Stimulated activated naive CD8-positive, alpha-beta T cell treated with anti-CD3 and anti-CD28 coated beads, Interleukin-15, amount 100 ng/mL, for 72 hours (primary cell): ENCODE measurements around the gene KIAA0825.

Experiments
- ATAC-seq: fragments of 150-1000 bp; cut with Tn5 transposase; 2 replicates; pipeline ENCODE4 v1.10.0; 2021; ENCODE audit warnings: mild to moderate bottlenecking, moderate library complexity
- DNase-seq, 2 donors: peaks; one replicate each; pipeline ENCODE4 v3.0.0; 2021 to 2022
- H3K27ac Mint-ChIP-seq, 2 donors: one replicate each; pipeline ENCODE4 v1.8.0; 2022; ENCODE audit warnings: mild to moderate bottlenecking in 2 of 2, mixed read lengths in 2 of 2, moderate library complexity in 2 of 2
- H3K27me3 Mint-ChIP-seq: one replicate; pipeline ENCODE4 v1.8.0; 2022; ENCODE audit warnings: mixed read lengths
- H3K4me1 Mint-ChIP-seq: one replicate; pipeline ENCODE4 v1.8.0; 2022; ENCODE audit warnings: mild to moderate bottlenecking, mixed read lengths
- H3K4me3 Mint-ChIP-seq, 2 donors: one replicate each; pipeline ENCODE4 v1.8.0; 2022; ENCODE audit warnings: mild to moderate bottlenecking in 2 of 2, mixed read lengths in 2 of 2, moderate library complexity in 1 of 2
- H3K9me3 Mint-ChIP-seq, 2 donors: one replicate each; pipeline ENCODE4 v1.8.0; 2022; ENCODE audit warnings: mixed read lengths in 2 of 2

KIAA0825 gene

DNA sequence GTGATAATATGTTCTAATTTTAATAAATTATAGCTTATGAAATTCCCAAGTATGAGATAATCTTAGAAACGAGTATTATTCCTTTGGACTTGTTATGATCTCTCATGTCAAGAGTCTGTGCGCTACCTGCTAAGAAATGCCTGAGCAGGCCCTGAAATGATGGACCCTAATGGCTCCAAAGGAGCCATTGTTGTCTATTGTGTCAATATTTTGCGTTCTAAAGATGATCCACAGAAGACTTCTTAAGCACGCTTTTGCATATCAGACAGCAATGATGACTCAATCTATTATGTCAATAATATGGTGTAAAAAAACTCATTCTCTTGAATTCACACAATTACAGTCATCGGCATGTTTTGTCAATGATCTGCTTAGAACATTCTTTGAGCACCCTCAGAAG is 306.1 kb downstream of the KIAA0825 start:
- Mint-ChIP-seq H3K27ac (no peak overlapping the region), H3K9me3 (no peaks in the 10 kb centered on the region), H3K4me3 (no peak overlapping the region), H3K27me3 (no peaks in the 10 kb centered on the region), H3K4me1 (no peaks in the 10 kb centered on the region)
- ATAC-seq (no peak), DNase-seq (no peak)

DNA sequence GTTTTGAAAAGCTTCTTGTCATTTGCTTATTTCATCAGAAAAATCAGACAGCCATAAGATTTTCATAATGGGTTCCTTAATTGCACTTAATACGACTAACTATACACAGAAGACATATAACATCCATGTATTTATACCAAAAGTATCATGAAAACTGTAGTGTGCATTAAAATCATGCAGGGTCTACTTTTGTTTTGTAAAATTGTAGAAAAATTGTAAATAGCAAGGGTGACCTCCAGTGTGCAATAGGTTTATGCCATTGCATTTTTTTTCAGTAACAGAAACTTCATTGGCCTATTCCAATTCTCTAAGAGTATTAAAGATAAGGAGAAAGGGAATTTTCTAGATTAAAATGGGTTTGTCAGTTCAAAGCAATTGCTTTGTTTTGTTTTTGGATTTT is 307.6 kb downstream of the KIAA0825 start:
- Mint-ChIP-seq H3K9me3 (no peaks in the 10 kb centered on the region), H3K4me1 (no peaks in the 10 kb centered on the region), H3K4me3 (no peak overlapping the region), H3K27me3 (no peaks in the 10 kb centered on the region), H3K27ac (no peak overlapping the region)
- DNase-seq, result no peak
- ATAC-seq, result no peak

DNA sequence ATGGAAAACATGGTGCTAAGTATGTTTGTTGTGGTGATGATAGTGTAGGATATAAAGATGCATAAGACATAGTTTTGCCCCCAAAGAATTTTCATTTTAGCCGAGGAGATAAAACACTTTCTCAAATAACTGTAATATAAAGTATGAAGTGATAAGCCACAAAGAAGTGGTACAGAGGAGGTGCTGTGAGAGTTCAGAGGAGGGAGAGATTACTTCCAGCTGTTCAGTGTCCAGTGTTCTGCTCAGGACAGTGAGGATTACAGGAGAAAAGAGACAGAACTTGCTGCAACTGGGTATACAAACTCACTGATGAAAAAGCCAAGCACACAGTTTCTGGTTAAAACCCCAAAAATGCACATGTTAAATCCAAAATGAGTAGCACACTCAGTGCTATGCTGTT is 309.3 kb downstream of the KIAA0825 start:
- Mint-ChIP-seq H3K27ac (no peak overlapping the region), H3K9me3 (no peaks in the 10 kb centered on the region), H3K4me1 (no peaks in the 10 kb centered on the region), H3K4me3 (no peak overlapping the region), H3K27me3 (no peaks in the 10 kb centered on the region)
- ATAC-seq (no peak), DNase-seq (no peak)

DNA sequence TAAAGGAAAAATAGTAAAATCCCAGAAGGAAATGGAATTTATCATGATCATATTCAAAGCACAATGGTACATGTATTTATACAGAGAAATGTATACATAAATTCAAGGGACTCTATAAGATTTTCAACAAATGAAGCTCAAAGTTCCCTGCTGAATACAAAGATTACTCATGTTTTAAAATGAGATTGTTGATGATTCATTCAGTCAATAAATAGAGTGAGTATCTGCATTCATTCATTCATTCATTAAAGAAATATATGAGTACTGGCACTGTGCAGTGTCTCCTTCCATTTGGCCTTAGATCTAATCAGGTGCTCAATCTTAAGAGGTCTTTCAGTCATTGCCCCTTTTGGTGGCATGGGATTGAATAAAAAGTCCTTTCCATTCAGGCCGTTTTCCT is 310.0 kb downstream of the KIAA0825 start:
- ATAC-seq, result no peak
- no peak for DNase-seq
- no peaks in the 10 kb centered on the region for H3K4me1 Mint-ChIP-seq

DNA sequence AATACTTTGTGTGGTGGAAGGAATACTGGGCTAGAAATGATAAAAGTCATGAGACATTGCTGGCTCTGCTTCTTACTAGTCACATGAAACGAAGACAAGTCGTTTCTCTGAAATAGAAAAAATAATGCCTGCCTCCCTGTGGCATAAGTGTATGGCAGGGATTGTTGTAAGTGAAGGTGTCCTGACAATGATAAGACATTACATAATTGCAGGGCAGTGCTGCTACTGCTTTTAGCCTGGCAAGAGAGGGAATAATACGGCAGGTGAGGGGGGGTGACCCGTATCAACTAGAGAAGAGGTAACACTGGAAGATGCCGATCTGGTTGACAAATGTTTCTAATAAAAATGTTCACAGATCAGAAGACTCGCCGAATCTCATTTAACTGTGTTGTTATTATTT is 314.3 kb downstream of the KIAA0825 start:
- no peaks in the 10 kb centered on the region for H3K9me3 Mint-ChIP-seq
- ATAC-seq, result no peak
- no peaks in the 10 kb centered on the region for H3K27me3 Mint-ChIP-seq
- H3K4me1 Mint-ChIP-seq, result no peaks in the 10 kb centered on the region
- H3K4me3 Mint-ChIP-seq, result no peak overlapping the region
- H3K27ac Mint-ChIP-seq, result no peak overlapping the region
- DNase-seq, result no peak

More for the DNA sequence above, 310.0 kb downstream of the KIAA0825 start:
- Mint-ChIP-seq H3K27me3 (no peaks in the 10 kb centered on the region), H3K27ac (no peak overlapping the region), H3K4me3 (no peak overlapping the region), H3K9me3 (no peaks in the 10 kb centered on the region)

DNA sequence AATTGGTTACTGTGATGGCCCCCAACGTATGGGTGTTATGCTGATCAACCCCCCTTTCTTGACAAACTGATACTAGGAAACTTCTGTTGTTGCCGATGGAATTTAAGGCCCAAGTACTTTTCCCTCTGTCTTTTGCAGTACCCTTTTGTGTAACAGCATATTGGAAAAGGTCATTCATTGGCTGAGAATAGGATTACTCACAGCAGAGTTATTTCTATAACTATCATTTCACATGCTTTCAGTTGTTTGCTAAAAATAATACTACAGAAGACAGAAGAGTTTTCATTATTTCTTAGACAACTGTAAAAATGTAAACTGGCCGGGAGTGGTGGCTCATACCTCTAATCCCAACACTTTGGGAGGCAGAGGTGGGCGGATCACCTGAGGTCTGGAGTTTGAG is 329.5 kb downstream of the KIAA0825 start:
- no peak overlapping the region for H3K4me3 Mint-ChIP-seq
- H3K27ac Mint-ChIP-seq, result no peak overlapping the region
- no peaks in the 10 kb centered on the region for H3K27me3 Mint-ChIP-seq
- DNase-seq, result no peak
- peaks cover 30 to 32% of the 10 kb centered on the region in 2 donors for H3K9me3 Mint-ChIP-seq
- ATAC-seq, result no peak
- H3K4me1 Mint-ChIP-seq, result no peaks in the 10 kb centered on the region

DNA sequence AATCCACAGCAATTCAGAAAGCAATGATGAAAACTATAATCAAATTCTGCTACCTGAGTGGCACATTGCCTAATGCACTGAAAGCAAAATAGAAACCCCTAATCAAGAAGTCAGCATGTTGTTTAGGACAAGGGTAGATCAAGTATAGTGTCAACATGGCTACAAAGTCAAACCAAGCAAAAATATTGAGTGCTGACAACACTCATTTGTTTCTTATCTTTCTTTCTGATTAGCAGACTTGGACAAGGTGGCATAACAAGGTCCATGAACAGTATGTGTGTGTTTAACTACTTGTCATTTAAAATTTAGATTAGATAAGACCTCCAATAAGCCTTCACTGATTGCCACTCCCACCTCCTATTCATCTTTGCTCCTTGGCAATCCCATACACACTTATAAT is 332.4 kb downstream of the KIAA0825 start:
- Mint-ChIP-seq H3K4me1 (no peaks in the 10 kb centered on the region), H3K27me3 (no peaks in the 10 kb centered on the region), H3K4me3 (no peak overlapping the region), H3K9me3 (peaks cover 2 to 6% of the 10 kb centered on the region in 2 donors), H3K27ac (no peak overlapping the region)
- no peak for ATAC-seq
- DNase-seq, result no peak

DNA sequence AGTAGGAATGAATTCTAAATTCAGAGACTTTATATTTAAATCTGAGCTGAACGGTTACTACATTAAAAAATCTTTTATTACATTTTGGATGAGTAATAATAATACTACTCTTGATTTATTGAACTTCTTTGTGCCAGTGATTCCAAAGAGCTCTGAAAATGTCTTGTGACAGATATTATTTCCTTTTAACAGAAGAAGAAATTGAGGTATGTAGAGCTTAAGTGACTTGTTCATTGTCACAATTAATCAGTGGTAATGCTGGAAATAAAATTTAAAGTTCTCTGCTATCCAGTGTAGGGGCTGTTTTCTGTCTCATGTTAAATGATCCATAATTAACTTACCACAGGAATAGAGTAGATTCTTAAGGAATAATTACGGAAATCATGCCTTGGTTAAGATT is 335.3 kb downstream of the KIAA0825 start:
- ATAC-seq, result no peak
- Mint-ChIP-seq H3K27ac (no peak overlapping the region), H3K4me3 (no peak overlapping the region), H3K9me3 (no peaks in the 10 kb centered on the region), H3K27me3 (no peaks in the 10 kb centered on the region), H3K4me1 (no peaks in the 10 kb centered on the region)
- DNase-seq, result no peak

DNA sequence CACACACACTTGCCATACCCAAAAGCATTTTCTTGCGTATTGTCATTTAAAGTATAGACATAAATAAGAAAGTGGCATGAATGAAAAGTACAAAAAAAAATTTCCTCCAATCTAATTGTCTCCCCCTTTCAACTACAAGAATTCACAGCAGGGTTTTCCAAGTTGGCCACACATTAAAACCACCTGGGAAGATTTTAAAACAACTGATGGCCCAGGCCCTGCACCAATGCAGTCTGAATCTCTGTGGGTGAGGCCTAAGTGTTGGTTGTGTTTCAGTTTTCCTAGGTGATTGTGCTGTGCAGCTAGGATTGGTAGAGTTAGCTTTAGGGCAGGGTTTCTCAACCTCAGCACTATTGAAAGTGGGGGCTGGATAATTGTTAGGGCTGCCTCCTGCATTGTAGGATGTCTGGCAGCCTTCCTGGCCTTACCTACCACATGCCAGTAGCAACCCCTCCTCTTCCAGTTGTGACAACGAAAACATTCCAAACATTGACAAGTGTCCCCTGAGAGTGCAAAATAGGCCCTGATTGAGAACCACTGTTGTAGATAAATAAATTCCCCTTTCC is 337.1 kb downstream of the KIAA0825 start:
- peak overlapping the region in 1 of 2 donors; percentile 3 for H3K27ac Mint-ChIP-seq
- ATAC-seq, result no peak

DNA sequence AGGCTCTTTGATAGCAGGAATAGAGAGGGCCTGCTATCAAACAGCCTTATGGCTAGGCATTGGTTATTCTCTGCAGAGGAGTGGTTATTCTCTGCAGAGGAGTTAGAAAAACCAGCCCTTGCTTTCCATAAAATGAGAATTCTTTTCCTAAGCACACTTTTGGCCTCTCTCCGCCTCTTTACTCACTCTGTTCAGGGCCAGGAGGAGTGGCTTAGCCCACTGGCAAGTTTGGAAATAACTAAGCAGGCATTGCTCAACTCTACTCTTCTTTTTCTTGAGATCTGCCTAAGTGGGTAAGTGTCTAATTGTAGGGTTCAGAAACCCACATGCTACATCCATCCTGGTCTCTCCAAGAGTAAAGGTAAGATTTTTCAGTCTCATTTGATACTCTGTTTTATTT is 341.7 kb downstream of the KIAA0825 start:
- no peaks in the 10 kb centered on the region for H3K27me3 Mint-ChIP-seq
- ATAC-seq (no peak), DNase-seq (no peak)
- H3K9me3 Mint-ChIP-seq, result no peaks in the 10 kb centered on the region
- no peaks in the 10 kb centered on the region for H3K4me1 Mint-ChIP-seq
- no peak overlapping the region for H3K27ac Mint-ChIP-seq
- H3K4me3 Mint-ChIP-seq, result no peak overlapping the region

More for the DNA sequence above, 337.1 kb downstream of the KIAA0825 start:
- DNase-seq, result no peak
- H3K9me3 Mint-ChIP-seq, result no peaks in the 10 kb centered on the region
- H3K4me1 Mint-ChIP-seq, result no peaks in the 10 kb centered on the region
- no peaks in the 10 kb centered on the region for H3K27me3 Mint-ChIP-seq
- no peak overlapping the region for H3K4me3 Mint-ChIP-seq

DNA sequence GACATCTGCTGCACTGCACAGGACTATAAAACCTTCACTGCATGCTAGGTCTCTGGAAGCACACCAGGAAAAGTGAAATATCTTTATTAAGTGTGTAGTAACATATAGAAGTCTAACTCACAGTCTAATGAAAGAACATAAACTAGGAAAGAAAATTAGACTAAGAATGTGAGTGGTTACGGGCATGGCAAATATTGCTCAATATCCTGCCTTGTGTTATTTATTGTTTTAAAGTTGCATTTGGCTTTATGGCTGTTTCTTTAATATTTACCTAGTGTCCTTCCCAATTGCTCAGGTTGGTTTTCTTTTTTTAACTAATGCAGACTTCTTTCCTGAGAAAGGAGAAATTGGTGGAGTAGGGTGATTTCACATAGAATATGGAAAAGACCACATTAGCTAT is 342.4 kb downstream of the KIAA0825 start:
- DNase-seq (no peak), ATAC-seq (no peak)
- Mint-ChIP-seq H3K27ac (no peak overlapping the region), H3K27me3 (no peaks in the 10 kb centered on the region), H3K4me1 (no peaks in the 10 kb centered on the region), H3K9me3 (no peaks in the 10 kb centered on the region), H3K4me3 (no peak overlapping the region)

DNA sequence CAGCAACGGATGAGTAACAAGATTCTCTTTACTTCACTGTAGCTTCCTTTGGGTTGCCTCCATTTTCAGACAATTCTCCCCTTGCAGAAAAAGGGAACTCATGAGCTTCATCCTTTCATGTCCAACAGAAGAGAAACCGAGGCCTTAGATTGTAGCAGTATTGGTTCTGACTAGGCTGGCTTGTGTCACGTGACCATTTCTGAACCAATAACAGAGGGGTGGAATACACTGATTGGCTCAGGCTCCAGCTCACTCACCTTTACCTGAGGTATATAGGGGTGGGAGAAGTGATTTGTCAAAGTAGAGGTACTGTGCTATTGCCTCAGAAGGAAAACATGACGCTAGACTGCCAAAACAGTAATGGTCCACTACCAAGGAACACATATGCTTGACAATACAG is 343.7 kb downstream of the KIAA0825 start:
- Mint-ChIP-seq H3K27me3 (no peaks in the 10 kb centered on the region), H3K4me3 (no peak overlapping the region), H3K27ac (no peak overlapping the region), H3K4me1 (no peaks in the 10 kb centered on the region), H3K9me3 (peaks cover 2 to 10% of the 10 kb centered on the region in 2 donors)
- ATAC-seq (no peak), DNase-seq (no peak)

DNA sequence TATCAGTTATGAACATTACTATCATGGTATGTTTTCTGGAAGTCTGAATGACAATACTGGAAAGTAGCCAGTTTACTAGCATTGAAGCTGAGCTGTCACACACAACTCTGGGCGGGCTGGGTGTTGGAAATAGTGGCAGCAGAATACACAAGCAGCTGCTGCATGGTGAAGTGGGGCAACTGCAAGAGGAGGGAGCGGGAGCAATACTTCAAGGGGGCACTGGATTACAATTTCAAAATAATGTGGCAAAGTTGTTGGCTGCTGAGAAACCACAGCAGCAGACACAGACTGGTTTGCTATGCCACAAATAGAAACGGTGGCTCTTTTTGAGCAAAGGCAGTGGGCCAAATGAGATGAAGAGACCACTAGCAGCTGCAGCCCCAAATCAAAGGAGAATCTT is 350.2 kb downstream of the KIAA0825 start:
- Mint-ChIP-seq H3K4me3 (no peak overlapping the region), H3K27me3 (no peaks in the 10 kb centered on the region), H3K4me1 (no peaks in the 10 kb centered on the region), H3K27ac (no peak overlapping the region), H3K9me3 (peaks cover 10 to 16% of the 10 kb centered on the region in 2 donors)
- DNase-seq, result no peak
- no peak for ATAC-seq

DNA sequence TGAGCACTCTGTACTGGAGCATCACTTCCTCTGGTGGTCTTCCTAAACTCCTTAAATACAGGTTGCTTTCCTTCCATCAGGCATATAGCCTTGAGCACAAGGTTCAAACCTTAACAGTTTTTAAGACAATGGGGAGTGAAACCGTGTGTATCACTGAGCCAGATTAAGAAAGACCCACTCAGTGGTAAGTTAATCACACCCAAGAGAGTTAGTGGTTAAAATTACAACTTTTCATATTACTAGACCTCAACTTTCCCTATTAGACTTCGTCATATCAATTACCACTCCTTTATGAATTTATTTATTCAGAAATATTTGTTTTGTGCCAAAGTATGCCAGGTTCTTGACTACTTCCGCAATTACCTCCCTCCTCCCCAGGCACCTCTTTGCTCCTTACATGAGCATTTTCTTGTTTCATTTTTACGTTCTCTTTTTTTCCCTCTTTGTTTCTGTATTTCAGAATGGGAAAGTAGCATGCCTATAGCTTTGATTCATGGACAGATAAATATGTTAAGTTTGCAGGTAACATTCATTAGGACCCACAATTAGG is 351.0 kb downstream of the KIAA0825 start:
- peaks cover 10 to 16% of the 10 kb centered on the region in 2 donors for H3K9me3 Mint-ChIP-seq
- H3K4me1 Mint-ChIP-seq, result no peaks in the 10 kb centered on the region
- ATAC-seq (no peak), DNase-seq (no peak)
- H3K27ac Mint-ChIP-seq, result no peak overlapping the region
- H3K4me3 Mint-ChIP-seq, result no peak overlapping the region
- no peaks in the 10 kb centered on the region for H3K27me3 Mint-ChIP-seq

DNA sequence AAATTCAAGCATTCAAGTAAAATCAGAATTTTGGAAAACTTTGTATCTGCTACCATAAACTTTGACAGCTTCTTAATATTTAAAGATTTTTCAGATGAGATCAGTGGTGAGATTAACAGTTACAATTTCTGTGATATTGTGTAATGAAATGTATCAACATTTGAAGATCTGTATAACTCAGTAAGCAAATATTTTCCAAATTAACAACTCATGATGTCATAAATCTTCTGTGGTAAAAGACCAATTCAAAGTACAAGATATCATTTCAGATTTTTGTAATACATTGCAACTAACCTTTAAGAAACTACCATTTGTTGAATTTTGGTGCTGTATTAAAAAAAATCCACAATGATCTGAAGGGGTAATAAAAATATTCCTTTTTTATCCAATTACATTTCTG is 352.2 kb downstream of the KIAA0825 start:
- no peaks in the 10 kb centered on the region for H3K4me1 Mint-ChIP-seq
- H3K9me3 Mint-ChIP-seq, result peaks cover 10 to 16% of the 10 kb centered on the region in 2 donors
- no peak overlapping the region for H3K27ac Mint-ChIP-seq
- no peak for DNase-seq
- no peak overlapping the region for H3K4me3 Mint-ChIP-seq
- ATAC-seq, result no peak
- H3K27me3 Mint-ChIP-seq, result no peaks in the 10 kb centered on the region

DNA sequence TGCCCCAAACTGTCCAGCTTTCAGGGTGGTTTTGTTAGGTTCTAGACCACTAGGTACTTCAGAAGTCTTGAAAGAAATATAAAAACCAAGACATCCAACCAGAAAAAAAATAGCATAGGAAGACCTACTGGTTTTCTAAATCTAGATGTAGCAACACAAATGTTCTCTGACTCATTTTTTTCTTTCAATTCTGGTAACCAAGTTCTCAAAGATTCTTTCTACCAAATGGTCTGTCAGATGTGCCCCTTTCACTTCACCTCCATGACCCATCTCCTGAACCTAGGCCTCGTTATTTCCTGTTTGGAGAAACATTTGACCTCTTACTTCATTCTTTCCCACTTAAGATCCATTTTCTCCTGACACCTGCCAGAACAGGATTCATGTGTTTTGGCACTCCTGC is 355.3 kb downstream of the KIAA0825 start:
- no peak for ATAC-seq
- no peak overlapping the region for H3K4me3 Mint-ChIP-seq
- H3K4me1 Mint-ChIP-seq, result no peaks in the 10 kb centered on the region
- no peak for DNase-seq
- no peaks in the 10 kb centered on the region for H3K27me3 Mint-ChIP-seq
- H3K27ac Mint-ChIP-seq, result no peak overlapping the region
- H3K9me3 Mint-ChIP-seq, result no peaks in the 10 kb centered on the region

DNA sequence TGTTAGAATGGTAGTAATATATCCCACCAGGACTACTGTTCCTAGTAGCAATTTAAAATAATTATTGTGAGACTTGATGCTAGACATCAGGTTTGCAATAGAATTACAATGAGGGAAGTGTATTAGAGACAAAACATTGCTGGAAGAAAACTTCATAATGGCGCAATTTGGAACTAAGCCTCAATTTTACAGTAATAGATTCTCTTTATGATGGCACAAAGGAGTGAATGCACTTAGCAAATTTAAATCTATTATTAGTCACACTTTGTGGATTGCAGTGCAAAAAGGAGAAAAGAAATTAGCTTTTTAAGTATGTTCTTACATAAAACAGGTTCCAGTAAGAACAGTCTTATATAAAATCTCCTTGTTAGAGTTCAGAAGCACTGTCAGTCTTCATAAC is 358.3 kb downstream of the KIAA0825 start:
- Mint-ChIP-seq H3K9me3 (no peaks in the 10 kb centered on the region), H3K27me3 (no peaks in the 10 kb centered on the region), H3K4me1 (no peaks in the 10 kb centered on the region), H3K4me3 (no peak overlapping the region), H3K27ac (no peak overlapping the region)
- no peak for ATAC-seq
- DNase-seq, result no peak
